Measurements from ENCODE around the gene PDZRN3. TPM values are rescaled to one million over a fixed set of nuclear protein-coding genes. Genes with fewer than 3 reads are reported as not detected.

Gene PDZRN3
- total RNA-seq, 4 donors from 2014 or later = 227 to 305 (median 265) TPM

DNA sequence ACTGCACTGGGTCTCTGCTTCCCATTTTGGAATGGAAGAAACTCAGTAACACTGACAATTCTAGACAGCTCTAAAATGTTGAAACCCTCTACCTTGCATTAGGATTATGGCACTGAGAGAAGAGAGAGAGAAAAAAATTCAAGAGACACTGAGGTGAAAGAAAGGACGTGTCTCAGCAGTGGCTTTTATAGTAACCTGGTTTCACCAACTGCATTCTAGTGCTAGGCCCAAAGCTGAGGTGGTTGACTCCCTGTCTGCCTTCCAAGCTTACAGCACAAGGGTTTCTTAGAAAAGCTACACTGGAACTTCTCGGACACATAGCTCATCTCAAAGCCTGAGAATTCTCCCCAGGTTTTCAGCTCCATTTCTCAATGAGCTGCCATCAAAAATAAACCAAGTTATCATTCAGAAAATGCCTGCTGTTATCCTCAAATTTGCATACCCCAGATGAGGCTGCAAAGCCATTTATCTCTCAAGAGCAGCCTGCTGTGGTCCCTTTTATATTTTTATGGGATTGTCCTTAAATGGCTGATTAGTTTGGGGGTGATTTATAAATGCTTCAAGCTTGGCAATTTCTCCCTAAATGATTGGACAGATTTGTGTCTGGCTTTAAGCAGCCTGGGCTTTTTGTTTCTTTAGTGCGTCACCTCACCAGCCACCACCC, 283.3 kb downstream of the PDZRN3 start:
- peaks cover 0 to 11% (median 0%) of the 10 kb centered on the region in 3 donors for H3K9me3 ChIP-seq
- 84 to 100% methylated on average over 2 to 3 of the region's 3 CpGs for WGBS, 2 donors (ENCODE audit: low coverage in 1 of 2)
- no peaks in the 10 kb centered on the region for H3K36me3 ChIP-seq
- H3K4me3 ChIP-seq = no peak overlapping the region
- TF ChIP-seq, protein P1, sequence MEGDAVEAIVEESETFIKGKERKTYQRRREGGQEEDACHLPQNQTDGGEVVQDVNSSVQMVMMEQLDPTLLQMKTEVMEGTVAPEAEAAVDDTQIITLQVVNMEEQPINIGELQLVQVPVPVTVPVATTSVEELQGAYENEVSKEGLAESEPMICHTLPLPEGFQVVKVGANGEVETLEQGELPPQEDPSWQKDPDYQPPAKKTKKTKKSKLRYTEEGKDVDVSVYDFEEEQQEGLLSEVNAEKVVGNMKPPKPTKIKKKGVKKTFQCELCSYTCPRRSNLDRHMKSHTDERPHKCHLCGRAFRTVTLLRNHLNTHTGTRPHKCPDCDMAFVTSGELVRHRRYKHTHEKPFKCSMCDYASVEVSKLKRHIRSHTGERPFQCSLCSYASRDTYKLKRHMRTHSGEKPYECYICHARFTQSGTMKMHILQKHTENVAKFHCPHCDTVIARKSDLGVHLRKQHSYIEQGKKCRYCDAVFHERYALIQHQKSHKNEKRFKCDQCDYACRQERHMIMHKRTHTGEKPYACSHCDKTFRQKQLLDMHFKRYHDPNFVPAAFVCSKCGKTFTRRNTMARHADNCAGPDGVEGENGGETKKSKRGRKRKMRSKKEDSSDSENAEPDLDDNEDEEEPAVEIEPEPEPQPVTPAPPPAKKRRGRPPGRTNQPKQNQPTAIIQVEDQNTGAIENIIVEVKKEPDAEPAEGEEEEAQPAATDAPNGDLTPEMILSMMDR (IDR thresholded peaks at IDR 0.05) = no peak
- TF ChIP-seq POLR2A (IDR thresholded peaks at IDR 0.05) (no peak), POLR2AphosphoS5 (IDR thresholded peaks at IDR 0.05) (no peak), EP300 (IDR thresholded peaks at IDR 0.05) (no peak)
- no peaks in the 10 kb centered on the region for H3K4me1 ChIP-seq
- H3K27me3 ChIP-seq = no peaks in the 10 kb centered on the region
- H3K27ac ChIP-seq = no peak overlapping the region
- no peak for ATAC-seq

DNA sequence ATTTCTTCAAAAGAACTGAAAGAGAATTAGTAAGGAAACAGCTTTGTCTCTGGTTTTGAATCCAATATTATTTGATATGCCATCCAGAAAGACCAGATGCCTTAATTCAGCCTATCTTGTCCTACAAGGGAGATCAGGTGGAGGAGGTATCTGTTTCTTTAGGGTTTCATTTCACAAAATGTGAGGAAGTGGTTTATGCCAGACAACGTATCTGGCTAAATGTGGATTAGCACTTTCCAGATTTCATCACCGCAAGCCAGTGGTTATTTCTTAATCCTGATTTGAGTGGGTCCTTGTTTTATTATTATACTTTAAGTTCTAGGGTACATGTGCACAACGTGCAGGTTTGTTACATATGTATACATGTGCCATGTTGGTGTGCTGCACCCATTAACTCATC, 292.2 kb downstream of the PDZRN3 start:
- ATAC-seq = no peak
- TF ChIP-seq EP300 (IDR thresholded peaks at IDR 0.05) (no peak), POLR2AphosphoS5 (IDR thresholded peaks at IDR 0.05) (no peak), POLR2A (IDR thresholded peaks at IDR 0.05) (no peak)
- TF ChIP-seq, protein P1 (IDR thresholded peaks at IDR 0.05) = no peak
- WGBS, 2 donors (ENCODE audit: low coverage in 1 of 2) = 71 to 100% methylated on average over 3 of the region's 3 CpGs

More for the DNA sequence above, 292.2 kb downstream of the PDZRN3 start:
- H3K27ac ChIP-seq = no peak overlapping the region
- no peaks in the 10 kb centered on the region for H3K36me3 ChIP-seq
- no peaks in the 10 kb centered on the region for H3K27me3 ChIP-seq
- H3K4me1 ChIP-seq = no peaks in the 10 kb centered on the region
- H3K4me3 ChIP-seq = no peak overlapping the region
- no peaks in the 10 kb centered on the region for H3K9me3 ChIP-seq

Small RNA genes lying within 50 kb of the gene (small RNA-seq; reads per million reads assigned to genes)
- gene RNU7-119P = 0 reads per million in 4 donors
